H9 (cell line): Measurements from ENCODE around the gene CHCHD4. TPM values are rescaled to one million over a fixed set of nuclear protein-coding genes. Genes with fewer than 3 reads are reported as not detected.

ENCODE experiments used
- DNase-seq: peaks from one replicate; pipeline ENCODE4 v3.0.0-alpha.2; 2017
- H2AFZ ChIP-seq: one replicate; pipeline ENCODE4 v1.6.1; 2013; ENCODE audit warnings: mild to moderate bottlenecking, low read length, control low read depth, moderate library complexity
- H2AK5ac ChIP-seq: 2 replicates; pipeline ENCODE4 v1.6.1; 2013; ENCODE audit warnings: low read length, control low read depth, mixed read lengths; ENCODE audit not compliant: insufficient read length
- H2BK120ac ChIP-seq: one replicate; pipeline ENCODE4 v1.6.1; 2013; ENCODE audit warnings: low read depth, mild to moderate bottlenecking, low read length, control low read depth, inconsistent platforms; ENCODE audit not compliant: poor library complexity, severe bottlenecking
- H2BK12ac ChIP-seq: 2 replicates; pipeline ENCODE4 v1.6.1; 2013; ENCODE audit warnings: low read length, control low read depth, mixed read lengths, low read depth; ENCODE audit not compliant: insufficient read length
- H2BK15ac ChIP-seq: 2 replicates; pipeline ENCODE4 v1.6.1; 2013; ENCODE audit warnings: low read depth, low read length, control low read depth
- H2BK20ac ChIP-seq: one replicate; pipeline ENCODE4 v1.6.1; 2013; ENCODE audit warnings: low read depth, mild to moderate bottlenecking, low read length, control low read depth, inconsistent platforms; ENCODE audit not compliant: poor library complexity, severe bottlenecking
- H2BK5ac ChIP-seq: 2 replicates; pipeline ENCODE4 v1.6.1; 2013; ENCODE audit warnings: low read length, control low read depth, mixed read lengths; ENCODE audit not compliant: insufficient read length
- H3K14ac ChIP-seq: 2 replicates; pipeline ENCODE4 v1.6.1; 2013; ENCODE audit warnings: low read length, control low read depth; ENCODE audit not compliant: insufficient read depth
- H3K18ac ChIP-seq: 2 replicates; pipeline ENCODE4 v1.6.1; 2013; ENCODE audit warnings: low read depth, mild to moderate bottlenecking, mixed read lengths, low read length, control low read depth; ENCODE audit not compliant: insufficient read length
- H3K23ac ChIP-seq: 2 replicates; pipeline ENCODE4 v1.6.1; 2013; ENCODE audit warnings: low read length, control low read depth, mixed read lengths, low read depth; ENCODE audit not compliant: insufficient read length
- H3K23me2 ChIP-seq: 2 replicates; pipeline ENCODE4 v1.6.1; 2013; ENCODE audit warnings: low read depth, mild to moderate bottlenecking, mixed read lengths, low read length, control low read depth; ENCODE audit not compliant: insufficient read length, poor library complexity, severe bottlenecking
- H3K27ac ChIP-seq: 2 replicates; pipeline ENCODE4 v1.5.1; 2013; ENCODE audit warnings: low read length, control low read depth, mixed read lengths, low read depth; ENCODE audit not compliant: insufficient read length
- H3K27me3 ChIP-seq: 2 replicates; pipeline ENCODE4 v1.6.1; 2013; ENCODE audit warnings: low read length, control low read depth, inconsistent platforms; ENCODE audit not compliant: insufficient read depth
- H3K4ac ChIP-seq: 2 replicates; pipeline ENCODE4 v1.6.1; 2013; ENCODE audit warnings: low read depth, mild to moderate bottlenecking, control low read depth, inconsistent platforms, low read length, moderate library complexity
- H3K4me1 ChIP-seq: 2 replicates; pipeline ENCODE4 v1.6.1; 2013; ENCODE audit warnings: low read length, control low read depth, inconsistent platforms; ENCODE audit not compliant: insufficient read depth
- H3K4me2 ChIP-seq: 2 replicates; pipeline ENCODE4 v1.6.1; 2013; ENCODE audit warnings: low read length, control low read depth, mixed read lengths; ENCODE audit not compliant: insufficient read length, insufficient read depth
- H3K56ac ChIP-seq: 2 replicates; pipeline ENCODE4 v1.6.1; 2013; ENCODE audit warnings: low read depth, mild to moderate bottlenecking, mixed read lengths, low read length, control low read depth; ENCODE audit not compliant: insufficient read length
- H3K79me1 ChIP-seq: 2 replicates; pipeline ENCODE4 v1.6.1; 2013; ENCODE audit warnings: low read depth, mild to moderate bottlenecking, moderate library complexity, low read length, control low read depth, inconsistent platforms; ENCODE audit not compliant: insufficient read depth, poor library complexity, severe bottlenecking
- H3K79me2 ChIP-seq: 2 replicates; pipeline ENCODE4 v1.6.1; 2013; ENCODE audit warnings: low read length, control low read depth, inconsistent platforms; ENCODE audit not compliant: insufficient read depth
- H3K9ac ChIP-seq: 2 replicates; pipeline ENCODE4 v1.6.1; 2013; ENCODE audit warnings: low read length, control low read depth, mixed read lengths; ENCODE audit not compliant: insufficient read length; ENCODE audit errors: extremely low read depth
- H3K9me3 ChIP-seq: one replicate; pipeline ENCODE4 v1.6.1; 2013; ENCODE audit warnings: low read depth, low read length, inconsistent platforms; ENCODE audit not compliant: control insufficient read depth
- H3T11ph ChIP-seq: one replicate; pipeline ENCODE4 v1.6.1; 2013; ENCODE audit warnings: mild to moderate bottlenecking, low read length, control low read depth, inconsistent platforms
- H4K20me1 ChIP-seq: one replicate; pipeline ENCODE4 v1.6.1; 2013; ENCODE audit not compliant: control insufficient read depth, insufficient read length, insufficient read depth
- H4K5ac ChIP-seq: 2 replicates; pipeline ENCODE4 v1.6.1; 2013; ENCODE audit warnings: low read depth, mild to moderate bottlenecking, mixed read lengths, low read length, control low read depth; ENCODE audit not compliant: insufficient read length
- H4K8ac ChIP-seq: replicated peaks from 2 replicates; pipeline ENCODE4 v1.6.1; 2013; ENCODE audit warnings: low read length, control low read depth, mixed read lengths, low read depth; ENCODE audit not compliant: insufficient read length
- H4K91ac ChIP-seq: 2 replicates; pipeline ENCODE4 v1.6.1; 2013; ENCODE audit warnings: low read depth, mild to moderate bottlenecking, moderate library complexity, mixed read lengths, low read length, control low read depth; ENCODE audit not compliant: insufficient read length
- H3K27ac Mint-ChIP-seq, 3 experiments: 2 replicates in 2 of 3; 3 replicates in 1 of 3; pipeline ENCODE4 v1.8.0; 2020 to 2021; ENCODE audit warnings: mixed read lengths in 3 of 3, mild to moderate bottlenecking in 1 of 3, moderate library complexity in 1 of 3
- H3K27me3 Mint-ChIP-seq: 2 replicates; pipeline ENCODE4 v1.8.0; 2021; ENCODE audit warnings: low read depth, mild to moderate bottlenecking, moderate library complexity, mixed read lengths
- H3K36me3 Mint-ChIP-seq, 3 experiments: 2 replicates in 2 of 3; 3 replicates in 1 of 3; pipeline ENCODE4 v1.8.0; 2020 to 2021; ENCODE audit warnings: low read depth in 3 of 3, mixed read lengths in 3 of 3; ENCODE audit not compliant: insufficient read depth in 1 of 3
- H3K4me1 Mint-ChIP-seq, 2 experiments: 2 replicates each; pipeline ENCODE4 v1.8.0; 2020; ENCODE audit warnings: mixed read lengths in 2 of 2
- H3K4me3 Mint-ChIP-seq, 2 experiments: 2 replicates in 1 of 2; 3 replicates in 1 of 2; pipeline ENCODE4 v1.8.0; 2020 to 2021; ENCODE audit warnings: mild to moderate bottlenecking in 2 of 2, mixed read lengths in 2 of 2, moderate library complexity in 1 of 2
- H3K9me3 Mint-ChIP-seq, 2 experiments: 2 replicates in 1 of 2; 3 replicates in 1 of 2; pipeline ENCODE4 v1.8.0; 2020; ENCODE audit warnings: mild to moderate bottlenecking in 2 of 2, mixed read lengths in 2 of 2, moderate library complexity in 1 of 2
- CTCF ChIP-seq: fragments of 200-600 bp; sonication (generic); conservative IDR thresholded peaks from 3 replicates; pipeline ENCODE4 v1.8.0; 2021; ENCODE audit warnings: antibody characterized with exemption, mild to moderate bottlenecking
- WGBS: extraction: QIAGEN DNeasy Blood & Tissue Kit; methylation state at CpG from one replicate; pipeline ENCODE4 v1.1.7; 2013; ENCODE audit warnings: missing lambda C conversion rate, low lambda C conversion rate, mixed read lengths; ENCODE audit not compliant: insufficient read length; ENCODE audit errors: extremely low coverage; 5-methylcytosine and 5-hydroxymethylcytosine counted together
- total RNA-seq: library from RNA; stranded (reverse); gene quantifications from 2 replicates; pipeline ENCODE4 v1.2.1, GENCODE V29; 2021

The CHCHD4 gene
- total RNA-seq, 1 experiment from 2014 or later = 13.7 TPM

GRCh38 chr3:14147617-14148016 lies 22.9 kb upstream of the CHCHD4 start:
- Histone ChIP-seq H3K9ac (no peak overlapping the region), H4K20me1 (no peaks in the 10 kb centered on the region), H3K4ac (no peak overlapping the region), H3K14ac (0 out of 2 replicates have a peak overlapping the region, but pooled peaks have one; percentile 20), H3K4me1 (peaks cover 6% of the 10 kb centered on the region; the same call in 1 of the 2 replicates), H2BK12ac (no peak overlapping the region), H3K23me2 (peaks cover 2% of the 10 kb centered on the region), H3K27ac (peak overlapping the region; percentile 47), H4K91ac (no peak overlapping the region), H3K27me3 (no peaks in the 10 kb centered on the region), H2AFZ (no peak overlapping the region), H2AK5ac (no peak overlapping the region), H2BK20ac (no peak overlapping the region), H4K8ac (no peak overlapping the region), H3K9me3 (no peaks in the 10 kb centered on the region), H4K5ac (no peak overlapping the region), H2BK15ac (no peak overlapping the region), H3T11ph (no peak overlapping the region), H3K23ac (no peak overlapping the region), H2BK5ac (no peak overlapping the region), H2BK120ac (no peak overlapping the region), H3K79me1 (no peaks in the 10 kb centered on the region), H3K79me2 (no peaks in the 10 kb centered on the region), H3K18ac (no peak overlapping the region), H3K4me2 (no peak overlapping the region), H3K56ac (no peak overlapping the region)
- peaks cover 10 to 52% (median 37%) of the 10 kb centered on the region in 3 experiments for H3K36me3 Mint-ChIP-seq
- H3K27ac Mint-ChIP-seq = peak overlapping the region in 1 of 3 experiments; percentile 85; a peak in 3 of 7 replicates
- no peaks in the 10 kb centered on the region for H3K27me3 Mint-ChIP-seq
- peaks cover 10 to 24% of the 10 kb centered on the region in 2 experiments for H3K4me1 Mint-ChIP-seq
- H3K4me3 Mint-ChIP-seq = peak overlapping the region in 1 of 2 experiments; percentile 16; a peak in 1 of 5 replicates
- WGBS = no CpG with 5 or more reads among the region's 12 CpGs
- DNase-seq = peak; percentile 18
- no peaks in the 10 kb centered on the region; a peak in 1 of 5 replicates for H3K9me3 Mint-ChIP-seq
- no peak for TF ChIP-seq CTCF
